ENCODE measurements around the gene AFMID.

Gene AFMID

GRCh38 chr17:78256707-78257591, 69.8 kb downstream of the AFMID start:
- DNase-seq = no peak

All from kidney glomerular epithelial cell (primary cell).